NCI-H82 (cell line): ENCODE measurements around the gene IL10RB.

ENCODE experiments used
- DNase-seq: peaks from one replicate; lab custom pipeline; 2025; lab: John Stamatoyannopoulos, UW

Gene IL10RB

DNA sequence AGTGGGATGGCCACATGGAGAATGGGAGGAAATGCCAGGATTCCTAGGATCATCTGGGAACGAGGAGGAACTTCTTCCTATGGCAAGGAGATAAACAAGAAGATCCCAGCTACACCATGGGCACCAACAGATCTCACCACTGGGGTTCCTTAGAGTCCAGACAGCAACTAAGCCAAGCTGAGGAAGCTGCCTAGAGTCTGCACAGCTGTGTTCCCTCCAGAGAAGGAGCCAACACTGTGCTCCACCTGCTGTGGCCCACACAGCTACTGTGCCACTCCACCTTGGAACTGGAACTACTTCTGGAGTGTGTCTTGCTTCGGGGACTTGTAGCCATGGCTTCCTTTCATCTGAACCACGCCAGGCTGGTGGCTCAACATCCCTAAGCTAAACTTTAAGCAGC lies 64.6 kb downstream of the IL10RB start:
- DNase-seq = no peak

DNA sequence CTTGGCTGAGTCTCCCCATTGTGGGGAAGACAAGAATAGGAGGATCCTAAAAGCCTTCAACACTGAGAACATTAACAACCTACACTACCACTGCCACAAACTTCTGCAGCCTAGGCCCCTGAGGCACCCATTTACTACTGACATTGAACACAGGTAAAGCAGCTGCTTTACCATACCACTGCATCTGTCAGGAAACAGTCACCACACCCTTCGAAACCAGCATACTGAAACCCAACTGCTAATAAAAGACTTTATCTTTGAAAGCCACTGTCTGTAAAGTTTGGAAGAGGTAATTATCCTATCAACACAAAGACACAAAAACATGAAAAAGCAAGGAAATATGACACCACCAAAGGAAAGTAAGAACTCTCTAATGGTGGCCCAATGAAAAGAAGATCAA lies 66.0 kb downstream of the IL10RB start:
- no peak for DNase-seq

DNA sequence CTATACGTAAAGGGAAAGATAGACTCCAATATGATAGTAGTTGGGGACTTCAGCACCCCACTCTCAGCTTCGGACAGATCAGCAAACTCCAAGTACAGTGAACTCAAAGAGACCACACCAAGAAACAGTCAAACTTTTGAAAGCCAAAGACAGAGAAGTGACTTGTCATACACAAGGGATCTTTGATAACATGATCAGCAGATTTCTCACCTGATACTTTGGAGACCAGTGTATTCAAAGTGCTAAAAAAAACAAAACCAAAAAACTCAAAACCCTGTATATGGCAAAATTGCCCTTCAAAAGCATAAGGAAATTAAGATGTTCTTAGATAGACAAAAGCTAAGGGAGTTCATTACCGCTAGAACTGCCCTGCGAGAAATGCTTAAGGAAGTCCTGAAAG lies 68.0 kb downstream of the IL10RB start:
- DNase-seq = no peak

DNA sequence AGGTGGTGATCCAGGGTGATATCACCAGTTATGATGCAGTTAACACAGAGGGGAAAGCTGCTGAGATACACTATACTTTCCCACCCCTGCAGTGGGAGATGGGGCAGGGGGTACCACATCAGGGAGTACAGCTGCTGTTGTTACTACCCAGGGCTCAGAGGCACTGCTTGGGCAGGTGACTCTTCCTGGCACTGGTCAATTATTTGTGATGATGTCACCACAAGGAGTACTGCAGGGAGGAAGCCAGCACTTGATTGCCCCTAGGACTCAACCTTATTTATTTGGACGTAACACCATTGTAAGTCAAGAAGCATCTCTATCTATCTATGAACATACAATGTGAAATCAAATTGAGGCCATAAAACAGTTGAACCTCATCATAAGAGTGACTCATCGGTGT lies 68.7 kb downstream of the IL10RB start:
- DNase-seq = no peak

DNA sequence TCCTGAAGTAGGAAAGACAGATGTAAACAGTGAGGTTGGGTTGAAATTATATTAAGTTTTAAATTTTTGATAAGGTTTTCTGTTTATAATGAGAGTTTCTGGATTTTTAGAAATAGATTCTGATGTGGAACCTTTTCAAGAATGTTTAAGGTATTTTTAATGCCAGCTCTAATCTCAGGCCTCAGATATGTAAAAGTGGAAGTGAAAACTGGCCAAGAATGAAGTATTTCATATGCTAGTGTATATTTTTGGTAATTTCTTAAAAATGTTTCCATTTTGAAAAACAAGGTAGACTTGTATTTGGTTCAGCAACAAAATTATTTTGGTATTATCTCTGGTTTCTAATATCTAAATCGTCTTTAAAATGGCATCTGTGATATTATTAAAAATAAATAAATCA lies 73.0 kb downstream of the IL10RB start:
- no peak for DNase-seq

- no peak for DNase-seq
Measured at GRCh38 chr21:33339918-33340317, 73.8 kb downstream of the IL10RB start.

DNA sequence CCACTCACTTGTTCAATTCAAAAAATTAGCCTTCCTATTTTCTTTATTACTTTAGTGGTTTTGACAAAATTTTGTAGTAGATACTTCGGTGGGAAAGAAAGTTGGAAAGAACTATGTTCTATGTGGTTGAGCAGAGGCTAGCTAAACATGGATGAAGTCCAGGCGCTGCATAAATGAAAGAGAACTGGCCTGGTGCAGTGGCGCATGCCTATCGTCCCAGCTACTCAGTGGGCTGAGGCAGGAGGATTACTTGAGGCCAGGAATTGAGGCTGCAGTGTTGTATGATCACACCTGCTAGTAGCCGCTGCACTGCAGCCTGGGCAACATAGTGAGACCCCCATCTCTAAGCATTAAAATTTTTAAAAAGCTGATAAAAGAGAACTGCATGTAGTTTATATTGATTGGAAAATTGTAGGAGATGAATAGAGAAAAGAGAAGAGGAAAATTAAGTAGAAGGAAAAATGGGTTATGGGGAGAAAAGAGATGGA lies 79.6 kb downstream of the IL10RB start:
- no peak for DNase-seq
